GM12874 (cell line): ENCODE measurements around the gene ABCC9.

Experiments used
- TF ChIP-seq, protein P1 (sequence below): IDR thresholded peaks from 2 replicates; pipeline ENCODE4 v1.5.1; 2011; ENCODE audit warnings: low read depth, mild to moderate bottlenecking, control low read depth, low read length, moderate library complexity; ENCODE audit not compliant: insufficient read depth

The ABCC9 gene

DNA sequence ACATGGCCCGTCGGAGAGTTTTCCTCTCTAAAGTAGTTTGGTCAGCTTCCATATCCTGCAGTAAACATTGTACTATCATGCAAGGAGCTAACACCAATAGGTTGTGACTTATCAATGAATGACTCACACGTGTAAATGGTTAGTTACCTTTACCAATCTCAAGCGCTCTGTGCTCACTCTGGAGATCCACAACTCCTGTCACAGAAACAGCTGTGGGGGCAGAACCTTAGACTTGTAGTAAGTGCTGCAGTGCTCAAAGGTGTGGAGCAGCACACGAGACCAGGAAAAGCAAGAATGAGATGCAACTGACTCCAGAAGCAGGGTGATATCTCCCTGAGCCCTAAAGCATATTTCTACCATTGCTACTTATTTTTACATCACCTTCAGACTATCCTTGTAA lies 93.0 kb downstream of the ABCC9 start:
- TF ChIP-seq, protein P1, sequence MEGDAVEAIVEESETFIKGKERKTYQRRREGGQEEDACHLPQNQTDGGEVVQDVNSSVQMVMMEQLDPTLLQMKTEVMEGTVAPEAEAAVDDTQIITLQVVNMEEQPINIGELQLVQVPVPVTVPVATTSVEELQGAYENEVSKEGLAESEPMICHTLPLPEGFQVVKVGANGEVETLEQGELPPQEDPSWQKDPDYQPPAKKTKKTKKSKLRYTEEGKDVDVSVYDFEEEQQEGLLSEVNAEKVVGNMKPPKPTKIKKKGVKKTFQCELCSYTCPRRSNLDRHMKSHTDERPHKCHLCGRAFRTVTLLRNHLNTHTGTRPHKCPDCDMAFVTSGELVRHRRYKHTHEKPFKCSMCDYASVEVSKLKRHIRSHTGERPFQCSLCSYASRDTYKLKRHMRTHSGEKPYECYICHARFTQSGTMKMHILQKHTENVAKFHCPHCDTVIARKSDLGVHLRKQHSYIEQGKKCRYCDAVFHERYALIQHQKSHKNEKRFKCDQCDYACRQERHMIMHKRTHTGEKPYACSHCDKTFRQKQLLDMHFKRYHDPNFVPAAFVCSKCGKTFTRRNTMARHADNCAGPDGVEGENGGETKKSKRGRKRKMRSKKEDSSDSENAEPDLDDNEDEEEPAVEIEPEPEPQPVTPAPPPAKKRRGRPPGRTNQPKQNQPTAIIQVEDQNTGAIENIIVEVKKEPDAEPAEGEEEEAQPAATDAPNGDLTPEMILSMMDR = no peak

DNA sequence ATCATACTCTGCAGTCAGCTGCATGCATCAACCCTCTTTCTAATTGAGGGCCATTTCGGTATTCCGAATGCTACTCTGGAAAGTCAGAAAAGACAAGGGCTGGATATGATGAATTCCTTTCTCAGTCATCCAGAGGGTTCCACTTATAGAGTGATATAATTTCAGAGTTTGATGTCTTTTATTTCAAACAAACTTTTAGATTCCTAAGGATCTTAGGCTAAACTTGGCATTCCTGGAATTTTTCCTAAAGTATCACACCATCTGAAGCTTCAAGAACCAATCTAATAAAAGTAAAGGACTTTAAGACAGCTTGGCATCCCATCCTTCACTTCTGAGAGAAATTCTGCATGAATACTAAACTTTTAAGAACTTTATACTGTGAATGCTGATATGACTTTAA lies 97.4 kb downstream of the ABCC9 start:
- TF ChIP-seq, protein P1 = no peak

DNA sequence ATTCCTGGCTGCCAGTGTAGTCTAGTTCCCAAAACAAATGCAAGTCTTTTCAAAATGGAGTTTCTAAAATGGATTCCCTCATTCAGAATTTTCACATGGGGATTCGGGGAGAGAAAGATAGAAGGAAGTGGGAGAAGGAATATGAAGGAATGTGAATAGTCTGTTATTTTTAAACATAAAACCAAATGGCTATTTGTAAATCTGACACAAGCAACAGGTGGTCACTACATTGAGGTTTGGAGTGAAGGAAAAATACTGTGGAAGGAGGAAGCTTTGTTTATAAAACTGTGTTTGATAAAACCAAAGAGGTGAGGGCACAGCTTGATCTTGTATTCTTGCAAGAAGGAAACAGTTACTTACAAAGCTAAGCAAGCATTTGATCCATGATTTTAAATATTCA lies 101.5 kb downstream of the ABCC9 start:
- TF ChIP-seq, protein P1 = no peak

DNA sequence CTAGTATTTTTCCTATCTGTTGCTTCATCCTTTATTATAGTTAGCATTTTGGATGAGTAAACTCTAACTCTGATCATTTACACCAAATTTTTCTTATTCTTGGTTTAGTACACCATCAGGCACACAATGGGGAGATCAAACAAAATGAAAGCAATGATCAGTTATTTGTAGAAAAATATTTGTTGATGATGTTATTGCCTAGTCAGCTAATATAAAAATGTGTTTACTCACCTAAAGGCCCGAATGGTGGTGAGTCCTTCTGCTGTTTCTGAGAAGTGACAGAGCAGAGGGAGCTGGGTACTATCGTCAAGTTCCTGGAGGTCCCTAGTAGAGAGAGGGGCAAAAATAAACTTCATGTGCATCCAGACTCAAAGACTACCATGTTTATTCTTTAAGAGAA lies 103.4 kb downstream of the ABCC9 start:
- TF ChIP-seq, protein P1 = no peak

DNA sequence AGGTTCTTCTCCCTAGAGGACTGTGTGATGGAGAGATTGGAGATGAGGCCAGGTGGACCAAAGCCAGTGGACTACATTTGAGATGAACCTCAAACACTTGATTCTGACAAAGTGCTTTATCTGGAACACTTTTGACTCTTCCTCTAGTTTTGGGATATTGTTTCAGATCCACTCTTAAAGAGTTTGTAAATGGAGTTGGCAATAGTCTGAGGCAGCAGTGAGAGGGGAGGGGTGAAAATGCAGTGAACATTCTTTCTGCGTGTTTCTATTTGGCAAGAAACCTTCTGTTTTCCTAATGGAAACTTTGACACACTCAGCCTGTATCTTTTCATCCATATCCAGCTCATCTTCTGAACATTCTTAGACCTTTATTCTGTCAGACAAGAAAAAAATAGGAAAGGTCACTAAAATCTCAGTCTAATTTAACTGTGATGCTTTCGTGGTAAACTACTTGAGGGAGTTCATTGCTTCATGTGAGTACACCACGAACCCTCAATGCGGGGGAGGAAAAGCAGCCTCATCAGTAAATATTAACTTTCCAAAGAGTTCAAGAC lies 109.4 kb downstream of the ABCC9 start:
- TF ChIP-seq, protein P1 = no peak

DNA sequence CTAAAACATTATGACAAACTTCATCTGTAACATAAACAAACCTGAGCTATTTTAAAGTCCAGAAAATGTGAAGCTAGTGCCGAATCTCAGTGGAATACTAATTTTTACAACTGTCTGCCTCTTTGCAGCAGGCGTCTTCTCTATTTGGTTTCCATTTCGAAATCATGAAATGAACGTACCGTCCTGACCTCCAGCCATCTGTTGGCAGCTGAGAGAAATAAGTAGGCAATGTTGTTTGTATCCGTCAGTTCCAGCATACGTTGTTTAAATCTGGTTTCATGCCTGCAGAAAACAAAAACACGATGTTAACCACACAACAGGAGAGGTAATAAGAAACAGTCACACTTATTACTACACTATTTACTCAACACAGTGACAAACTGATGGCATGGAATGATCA lies 112.4 kb downstream of the ABCC9 start:
- TF ChIP-seq, protein P1 = no peak

DNA sequence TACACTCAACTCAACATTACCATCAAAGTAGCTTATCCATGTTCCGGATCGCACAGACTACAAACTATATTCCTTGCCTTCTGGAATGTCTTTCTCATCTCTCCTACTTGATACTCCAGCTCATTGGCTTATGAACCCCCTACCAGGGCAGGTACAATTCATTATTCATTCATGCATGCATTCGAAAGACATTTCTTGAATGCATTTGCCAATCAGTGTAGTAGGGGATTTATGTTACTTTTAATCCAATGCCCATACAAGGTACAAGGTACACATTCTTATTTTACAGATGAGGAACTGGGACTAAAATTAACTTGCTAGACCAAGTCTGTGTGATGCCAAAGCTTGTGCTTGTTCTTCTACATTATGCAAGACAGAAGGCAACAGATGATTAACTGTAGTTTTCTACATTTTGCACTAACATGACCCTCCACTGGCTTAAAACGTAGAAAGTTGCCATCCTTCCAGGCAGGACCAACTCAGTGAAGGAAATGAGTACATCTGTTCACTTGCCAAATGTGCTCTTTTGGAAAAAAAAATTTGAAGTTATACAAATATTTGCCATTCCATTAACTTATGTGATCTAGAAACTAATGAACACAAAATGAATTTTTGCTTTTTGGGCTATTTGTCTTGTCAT lies 113.0 kb downstream of the ABCC9 start:
- TF ChIP-seq, protein P1 = no peak
